Fibroblast of gingiva (primary cell): ENCODE data around the gene NMB.

Source experiments
- DNase-seq: peaks from one replicate; pipeline ENCODE4 v3.0.0-alpha.2; 2011; ENCODE audit warnings: low read depth

The NMB gene

DNA sequence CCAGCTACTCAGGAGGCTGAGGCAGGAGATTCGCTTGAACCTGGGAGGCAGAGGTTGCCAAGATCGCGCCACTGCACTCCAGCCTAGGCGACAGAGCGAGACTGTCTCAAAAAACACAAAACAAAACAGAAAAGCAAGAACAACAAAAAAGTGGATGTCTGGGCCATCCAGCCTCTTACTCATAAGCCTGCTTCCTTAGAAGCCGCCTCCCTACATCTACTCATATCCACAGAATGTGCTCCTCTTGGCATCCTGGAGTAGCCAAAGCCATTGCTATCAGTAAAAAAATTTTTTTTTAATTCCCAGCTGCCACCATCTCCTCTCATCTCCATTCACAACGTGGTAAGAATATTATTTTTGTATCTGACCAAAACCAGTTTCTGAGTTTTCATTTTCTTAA, 46.4 kb downstream of the NMB start:
- DNase-seq, result no peak

DNA sequence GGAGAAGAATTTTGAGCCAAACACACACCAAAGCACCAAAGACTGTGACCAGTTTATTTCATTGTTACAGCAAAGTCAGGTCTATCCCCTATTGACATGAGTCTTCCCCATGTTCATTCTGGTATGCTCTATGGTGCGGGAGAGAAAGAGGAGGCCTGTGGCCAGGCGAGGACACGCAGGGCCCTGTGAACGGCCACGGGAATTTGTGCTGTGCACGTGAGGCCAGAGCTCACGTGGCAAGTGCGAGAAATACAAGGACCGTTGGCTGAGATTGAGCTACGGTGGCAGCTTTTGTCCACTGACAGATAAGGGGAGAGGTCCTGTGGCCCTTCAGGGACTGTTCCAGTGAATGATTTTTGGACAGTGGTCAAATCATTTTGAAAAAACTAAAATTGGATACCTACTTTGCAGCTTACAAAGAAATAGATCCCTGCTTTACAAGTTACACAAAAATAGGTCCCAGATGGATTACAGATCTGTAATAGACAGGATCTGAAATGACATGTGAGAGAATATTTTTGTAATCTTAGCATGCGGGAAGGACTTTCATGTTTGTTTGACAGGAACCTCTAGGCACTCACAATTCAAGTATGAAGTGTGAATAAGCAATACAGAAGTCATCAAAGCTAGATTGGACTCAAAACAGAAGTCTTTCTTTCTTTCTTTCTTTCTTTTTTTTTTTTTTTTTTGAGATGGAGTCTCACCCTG, 48.0 kb downstream of the NMB start:
- no peak for DNase-seq

DNA sequence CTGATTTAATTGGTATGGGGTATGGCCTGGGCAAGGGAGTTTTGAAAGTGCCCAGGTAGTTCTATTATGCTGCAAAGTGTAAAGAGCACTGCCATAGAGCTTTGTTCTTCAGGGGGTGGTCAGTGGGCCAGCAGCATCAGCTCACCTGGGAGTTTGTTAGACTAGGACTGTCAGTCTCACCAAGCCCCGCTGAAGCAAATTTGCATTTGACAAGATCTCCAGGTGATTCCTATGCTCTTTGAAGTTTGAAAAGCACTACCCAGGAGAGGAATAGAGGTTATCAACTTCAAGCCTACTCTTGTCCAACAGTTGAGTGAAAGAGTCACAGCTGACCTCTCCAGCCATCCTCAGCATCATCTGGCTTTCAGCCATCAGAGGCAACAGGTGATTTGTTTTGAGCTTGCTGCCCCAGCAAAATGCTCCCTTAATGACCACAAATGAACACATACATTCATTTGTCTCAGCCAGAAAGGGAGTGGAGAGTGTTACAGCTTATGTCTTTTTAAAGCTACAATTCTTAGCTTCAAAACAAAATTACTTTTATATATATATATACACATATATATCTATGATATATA, 49.2 kb downstream of the NMB start:
- DNase-seq, result no peak

DNA sequence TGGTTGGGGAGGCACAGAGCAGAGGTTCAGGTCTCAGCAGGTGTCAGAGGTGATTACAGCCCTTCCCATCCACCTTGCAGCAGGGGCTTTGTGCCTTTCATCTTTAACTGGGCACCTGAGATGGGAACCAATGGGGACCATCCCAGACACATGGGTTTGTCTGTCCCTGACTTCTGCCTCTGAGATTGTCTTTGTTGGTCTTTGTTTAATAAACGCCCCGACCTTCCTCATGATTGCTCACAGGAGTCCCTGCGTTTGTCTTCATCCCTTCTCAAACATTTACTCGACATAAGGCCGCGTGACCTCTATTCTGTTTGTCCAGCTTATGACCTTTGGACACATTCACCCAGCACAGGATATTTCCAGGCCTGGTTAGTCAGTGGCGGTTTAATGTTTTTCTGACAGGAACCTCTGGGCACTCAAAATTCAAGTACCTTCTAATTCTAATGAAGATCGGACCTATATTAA, 51.3 kb downstream of the NMB start:
- no peak for DNase-seq

DNA sequence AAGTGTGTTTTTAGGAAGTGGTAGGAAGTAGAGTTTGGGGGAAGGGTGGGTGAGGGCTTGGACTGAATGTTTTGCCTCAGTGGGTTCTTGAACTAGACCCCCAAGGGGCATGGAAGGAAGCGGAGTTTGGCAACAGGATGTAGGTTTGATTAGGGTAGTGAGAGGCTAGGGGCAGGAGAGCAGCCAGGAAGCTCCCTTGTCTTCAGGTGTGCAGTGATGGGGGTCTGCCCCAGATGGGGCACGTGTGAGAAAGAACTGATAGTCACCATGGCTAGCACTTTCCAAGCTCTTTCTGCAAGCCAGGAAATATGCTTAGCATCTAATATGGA, 52.5 kb downstream of the NMB start:
- no peak for DNase-seq
